ENCODE results near the gene OR1L8.
"Not testable (repeated sequence)": the region's sequence is repeated elsewhere in the genome, so short reads cannot be mapped to it uniquely, and the experiment has no call there.

The OR1L8 gene

GRCh38 chr9:122583284-122583683 lies at the start of gene OR1L8:
TSS of gene OR1L8 (minus strand) at chr9:122583384. CDS start at chr9:122568477, 14,907 bp downstream.
- H3K27me3 ChIP-seq (ENCODE audit: control insufficient read depth, insufficient read depth, low read length); H3K4me1 ChIP-seq (ENCODE audit: control insufficient read depth, insufficient read depth, low read length); H3K36me3 ChIP-seq (ENCODE audit: control insufficient read depth, insufficient read depth, low read length); H3K9me3 ChIP-seq (ENCODE audit: control insufficient read depth, insufficient read depth, low read length); H3K4me3 ChIP-seq (ENCODE audit: low read depth, low read length); H3K9ac ChIP-seq (ENCODE audit: low read depth, low read length): not testable (repeated sequence)

- H3K9ac ChIP-seq (ENCODE audit: low read depth, low read length): no peak overlapping the region
- no peak overlapping the region for H3K4me3 ChIP-seq (ENCODE audit: low read depth, low read length)
- no peaks in the 10 kb centered on the region for H3K4me1 ChIP-seq (ENCODE audit: control insufficient read depth, insufficient read depth, low read length)
- H3K36me3 ChIP-seq (ENCODE audit: control insufficient read depth, insufficient read depth, low read length): no peaks in the 10 kb centered on the region
- peaks cover 7% of the 10 kb centered on the region for H3K9me3 ChIP-seq (ENCODE audit: control insufficient read depth, insufficient read depth, low read length)
- no peaks in the 10 kb centered on the region for H3K27me3 ChIP-seq (ENCODE audit: control insufficient read depth, insufficient read depth, low read length)
Measured at GRCh38 chr9:122619996-122620395, 36.8 kb upstream of the OR1L8 start.

DNA sequence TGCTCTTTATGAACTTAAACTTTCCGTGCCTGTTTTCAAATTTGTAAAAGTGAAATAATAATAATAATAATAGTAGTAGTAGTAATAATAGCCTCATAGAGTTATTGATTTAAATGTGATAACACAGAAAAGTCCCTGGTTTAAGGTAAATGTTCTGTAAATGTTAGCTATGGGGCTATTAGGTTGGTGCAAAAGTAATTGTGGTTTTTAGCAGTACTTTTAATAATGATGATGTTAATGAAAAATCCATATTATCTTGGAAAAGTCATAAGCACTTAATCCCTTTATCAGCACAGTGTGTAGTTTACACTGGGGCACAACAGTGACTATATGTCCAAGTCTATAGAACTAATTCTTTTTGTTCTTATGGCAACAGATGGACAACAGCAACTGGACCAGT lies 31.2 kb upstream of the OR1L8 start, which contains the start of gene OR1Q1:
TSS of gene OR1Q1 (plus strand) at position 377 of the 400 bp plus-strand sequence. CDS start at position 377, 0 bp downstream.
- Histone ChIP-seq H3K9ac (ENCODE audit: low read depth, low read length) (no peak within 1 kb of the TSS), H3K9me3 (ENCODE audit: control insufficient read depth, insufficient read depth, low read length) (peaks cover 12% of the 10 kb centered on the region)

GRCh38 chr9:122609804-122610203 lies 26.6 kb upstream of the OR1L8 start:
- no peak overlapping the region for H3K9ac ChIP-seq (ENCODE audit: low read depth, low read length)
- no peaks in the 10 kb centered on the region for H3K36me3 ChIP-seq (ENCODE audit: control insufficient read depth, insufficient read depth, low read length)
- H3K9me3 ChIP-seq (ENCODE audit: control insufficient read depth, insufficient read depth, low read length): peaks cover 11% of the 10 kb centered on the region
- H3K4me1 ChIP-seq (ENCODE audit: control insufficient read depth, insufficient read depth, low read length): no peaks in the 10 kb centered on the region
- no peak overlapping the region for H3K4me3 ChIP-seq (ENCODE audit: low read depth, low read length)
- no peaks in the 10 kb centered on the region for H3K27me3 ChIP-seq (ENCODE audit: control insufficient read depth, insufficient read depth, low read length)

More for the DNA sequence above, 31.2 kb upstream of the OR1L8 start, which contains the start of gene OR1Q1:
- H3K4me1 ChIP-seq (ENCODE audit: control insufficient read depth, insufficient read depth, low read length): no peaks in the 10 kb centered on the region
- H3K36me3 ChIP-seq (ENCODE audit: control insufficient read depth, insufficient read depth, low read length): no peaks in the 10 kb centered on the region
- H3K27me3 ChIP-seq (ENCODE audit: control insufficient read depth, insufficient read depth, low read length): no peaks in the 10 kb centered on the region
- H3K4me3 ChIP-seq (ENCODE audit: low read depth, low read length): no peak within 1 kb of the TSS

DNA sequence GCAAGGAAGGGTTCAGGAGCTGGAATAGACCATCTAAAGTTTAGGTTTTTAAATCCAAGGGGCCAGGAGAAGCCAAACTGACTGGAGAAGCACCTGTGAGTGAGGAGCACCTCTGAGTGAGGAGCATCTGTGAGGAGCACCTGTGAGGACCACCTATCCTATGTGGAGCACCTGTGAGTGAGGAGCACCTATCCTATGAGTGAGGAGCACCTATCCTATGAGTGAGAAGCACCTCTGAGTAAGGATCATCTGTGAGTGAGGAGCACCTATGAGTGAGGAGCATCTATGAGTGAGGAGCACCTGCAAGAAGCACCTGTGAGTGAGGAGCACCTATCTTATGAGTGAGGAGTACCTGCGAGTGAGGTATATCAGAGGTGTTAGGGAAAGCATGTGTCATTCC lies 23.4 kb upstream of the OR1L8 start:
- H3K36me3 ChIP-seq (ENCODE audit: control insufficient read depth, insufficient read depth, low read length): no peaks in the 10 kb centered on the region
- H3K4me3 ChIP-seq (ENCODE audit: low read depth, low read length): no peak overlapping the region
- no peak overlapping the region for H3K9ac ChIP-seq (ENCODE audit: low read depth, low read length)
- peaks cover 7% of the 10 kb centered on the region for H3K9me3 ChIP-seq (ENCODE audit: control insufficient read depth, insufficient read depth, low read length)
- no peaks in the 10 kb centered on the region for H3K27me3 ChIP-seq (ENCODE audit: control insufficient read depth, insufficient read depth, low read length)
- H3K4me1 ChIP-seq (ENCODE audit: control insufficient read depth, insufficient read depth, low read length): no peaks in the 10 kb centered on the region

DNA sequence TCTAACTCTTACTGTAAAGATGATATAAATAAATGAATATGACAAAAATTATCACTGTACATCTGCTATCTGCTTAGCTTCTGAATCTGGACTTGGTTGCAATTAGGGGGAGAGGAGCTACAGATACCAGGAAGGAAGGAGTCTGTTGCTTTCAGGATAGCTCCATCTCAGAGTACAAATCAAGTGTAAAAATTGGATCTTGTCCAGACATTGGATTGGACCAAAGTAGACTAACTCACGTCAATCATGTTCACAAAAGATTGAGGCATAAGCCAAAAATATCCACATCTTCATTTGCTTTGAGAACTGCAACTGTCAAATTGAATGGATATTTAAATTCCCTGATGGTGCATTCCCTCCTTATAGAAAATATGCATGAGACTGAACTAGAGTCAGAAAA lies 22.5 kb upstream of the OR1L8 start:
- Histone ChIP-seq H3K9me3 (ENCODE audit: control insufficient read depth, insufficient read depth, low read length) (peaks cover 2% of the 10 kb centered on the region), H3K9ac (ENCODE audit: low read depth, low read length) (no peak overlapping the region), H3K36me3 (ENCODE audit: control insufficient read depth, insufficient read depth, low read length) (no peaks in the 10 kb centered on the region), H3K27me3 (ENCODE audit: control insufficient read depth, insufficient read depth, low read length) (no peaks in the 10 kb centered on the region), H3K4me1 (ENCODE audit: control insufficient read depth, insufficient read depth, low read length) (no peaks in the 10 kb centered on the region), H3K4me3 (ENCODE audit: low read depth, low read length) (no peak overlapping the region)

DNA sequence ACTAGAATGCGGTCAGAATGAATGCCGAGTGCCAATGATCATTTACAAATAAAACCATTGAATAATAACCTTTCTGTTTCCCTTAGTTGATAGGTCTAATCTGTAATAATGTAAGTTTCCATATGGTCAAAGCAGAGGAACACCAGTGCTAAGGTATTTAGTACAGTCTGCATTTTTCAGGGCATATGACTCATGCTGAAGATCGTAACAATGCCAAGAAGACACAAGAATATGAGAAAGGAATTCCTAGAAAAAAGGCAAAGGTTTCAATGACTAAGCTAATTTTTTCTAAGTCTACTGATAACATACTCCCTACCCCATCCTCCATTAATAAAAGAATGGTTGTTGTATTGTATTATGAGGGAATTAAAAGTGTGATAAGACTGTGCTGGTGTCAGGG lies 2.8 kb downstream of the OR1L8 start:
- Histone ChIP-seq H3K4me3 (ENCODE audit: low read depth, low read length) (no peak overlapping the region), H3K36me3 (ENCODE audit: control insufficient read depth, insufficient read depth, low read length) (no peaks in the 10 kb centered on the region), H3K27me3 (ENCODE audit: control insufficient read depth, insufficient read depth, low read length) (no peaks in the 10 kb centered on the region), H3K9ac (ENCODE audit: low read depth, low read length) (no peak overlapping the region), H3K9me3 (ENCODE audit: control insufficient read depth, insufficient read depth, low read length) (no peaks in the 10 kb centered on the region), H3K4me1 (ENCODE audit: control insufficient read depth, insufficient read depth, low read length) (no peaks in the 10 kb centered on the region)

GRCh38 chr9:122579874-122580273 lies 3.3 kb downstream of the OR1L8 start:
- H3K9me3 ChIP-seq (ENCODE audit: control insufficient read depth, insufficient read depth, low read length): no peaks in the 10 kb centered on the region

DNA sequence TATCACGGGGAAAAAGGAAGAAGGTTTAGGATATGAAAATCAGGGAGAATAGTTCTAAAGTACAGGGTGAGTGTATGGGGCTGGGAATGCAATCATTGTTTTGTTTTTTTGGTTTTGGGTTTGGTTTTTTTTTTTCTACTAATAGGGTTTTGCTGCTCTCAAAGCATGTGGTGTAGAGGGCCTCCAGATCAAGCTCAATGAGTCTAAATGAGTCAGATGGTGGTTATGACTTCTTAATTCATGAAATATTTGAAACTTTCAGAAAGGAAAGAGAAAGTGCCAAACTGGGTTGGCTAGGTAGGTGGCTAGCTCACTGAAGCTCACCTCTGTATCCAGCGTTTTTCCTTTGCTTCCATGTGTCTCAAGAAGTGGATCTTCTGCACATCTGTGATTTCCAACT lies 10.7 kb downstream of the OR1L8 start:
- H3K4me3 ChIP-seq (ENCODE audit: low read depth, low read length): no peak overlapping the region
- H3K9me3 ChIP-seq (ENCODE audit: control insufficient read depth, insufficient read depth, low read length): peaks cover 6% of the 10 kb centered on the region
- no peak overlapping the region for H3K9ac ChIP-seq (ENCODE audit: low read depth, low read length)
- H3K27me3 ChIP-seq (ENCODE audit: control insufficient read depth, insufficient read depth, low read length): no peaks in the 10 kb centered on the region
- H3K36me3 ChIP-seq (ENCODE audit: control insufficient read depth, insufficient read depth, low read length): no peaks in the 10 kb centered on the region
- no peaks in the 10 kb centered on the region for H3K4me1 ChIP-seq (ENCODE audit: control insufficient read depth, insufficient read depth, low read length)

More at GRCh38 chr9:122579874-122580273, 3.3 kb downstream of the OR1L8 start:
- Histone ChIP-seq H3K4me1 (ENCODE audit: control insufficient read depth, insufficient read depth, low read length) (no peaks in the 10 kb centered on the region), H3K4me3 (ENCODE audit: low read depth, low read length) (no peak overlapping the region), H3K27me3 (ENCODE audit: control insufficient read depth, insufficient read depth, low read length) (no peaks in the 10 kb centered on the region), H3K36me3 (ENCODE audit: control insufficient read depth, insufficient read depth, low read length) (no peaks in the 10 kb centered on the region), H3K9ac (ENCODE audit: low read depth, low read length) (no peak overlapping the region)

GRCh38 chr9:122567901-122568300 lies 15.3 kb downstream of the OR1L8 start:
- Histone ChIP-seq H3K4me1 (ENCODE audit: control insufficient read depth, insufficient read depth, low read length) (no peaks in the 10 kb centered on the region), H3K4me3 (ENCODE audit: low read depth, low read length) (no peak overlapping the region), H3K27me3 (ENCODE audit: control insufficient read depth, insufficient read depth, low read length) (no peaks in the 10 kb centered on the region), H3K9ac (ENCODE audit: low read depth, low read length) (no peak overlapping the region), H3K9me3 (ENCODE audit: control insufficient read depth, insufficient read depth, low read length) (peaks cover 9% of the 10 kb centered on the region), H3K36me3 (ENCODE audit: control insufficient read depth, insufficient read depth, low read length) (no peaks in the 10 kb centered on the region)

- H3K4me3 ChIP-seq (ENCODE audit: low read depth, low read length): no peak overlapping the region
- no peak overlapping the region for H3K9ac ChIP-seq (ENCODE audit: low read depth, low read length)
- H3K36me3 ChIP-seq (ENCODE audit: control insufficient read depth, insufficient read depth, low read length): no peaks in the 10 kb centered on the region
Measured at GRCh38 chr9:122562134-122562760, 20.9 kb downstream of the OR1L8 start.

DNA sequence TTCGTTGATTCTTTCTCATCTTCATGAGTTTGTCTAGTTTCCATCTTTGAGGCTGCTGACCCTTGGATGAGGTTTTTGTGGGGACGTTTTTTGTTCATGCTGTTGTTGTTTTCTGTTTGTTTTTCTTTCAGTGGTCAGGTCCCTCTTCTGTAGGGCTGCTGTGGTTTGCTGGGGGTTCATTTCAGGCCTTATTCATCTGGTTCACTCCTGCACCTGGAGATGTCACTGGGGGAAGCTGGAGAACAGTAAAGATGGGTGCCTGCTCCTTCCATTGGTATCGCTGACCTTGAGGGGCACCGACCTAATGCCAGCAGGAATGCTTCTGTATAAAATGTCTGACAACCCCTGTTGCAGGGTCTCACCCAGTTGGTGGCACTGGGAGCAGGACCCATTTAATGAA lies 21.7 kb downstream of the OR1L8 start:
- no peaks in the 10 kb centered on the region for H3K9me3 ChIP-seq (ENCODE audit: control insufficient read depth, insufficient read depth, low read length)
- H3K4me1 ChIP-seq (ENCODE audit: control insufficient read depth, insufficient read depth, low read length): no peaks in the 10 kb centered on the region
- no peak overlapping the region for H3K9ac ChIP-seq (ENCODE audit: low read depth, low read length)
- H3K36me3 ChIP-seq (ENCODE audit: control insufficient read depth, insufficient read depth, low read length): no peaks in the 10 kb centered on the region
- no peak overlapping the region for H3K4me3 ChIP-seq (ENCODE audit: low read depth, low read length)
- peaks cover 6% of the 10 kb centered on the region for H3K27me3 ChIP-seq (ENCODE audit: control insufficient read depth, insufficient read depth, low read length)

More at GRCh38 chr9:122562134-122562760, 20.9 kb downstream of the OR1L8 start:
- Histone ChIP-seq H3K4me1 (ENCODE audit: control insufficient read depth, insufficient read depth, low read length) (no peaks in the 10 kb centered on the region), H3K27me3 (ENCODE audit: control insufficient read depth, insufficient read depth, low read length) (peaks cover 6% of the 10 kb centered on the region), H3K9me3 (ENCODE audit: control insufficient read depth, insufficient read depth, low read length) (peaks cover 1% of the 10 kb centered on the region)

Data from iPS-15b (cell line).